ENCODE data around the gene ZFR.
A peak's percentile ranks its signal among the peaks of the same experiment; 100 is the strongest.
"Not testable (repeated sequence)": the region's sequence is repeated elsewhere in the genome, so short reads cannot be mapped to it uniquely, and the experiment has no call there.

Gene ZFR

GRCh38 chr5:32445287-32445758 lies 783 bp upstream of the ZFR start:
- peaks cover 3% of the 10 kb centered on the region for H3K9me3 ChIP-seq (ENCODE audit: low read length)

GRCh38 chr5:32443541-32444430 lies 754 bp downstream of the ZFR start:
- peak overlapping the region; percentile 65 for H2AFZ ChIP-seq (ENCODE audit: low read depth, low read length)
- peaks cover 13% of the 10 kb centered on the region for H3K36me3 ChIP-seq (ENCODE audit: insufficient read depth, low read length)
- H3K9me3 ChIP-seq (ENCODE audit: low read length) = peaks cover 7% of the 10 kb centered on the region
- peak overlapping the region; percentile 96 for H3K4me3 ChIP-seq (ENCODE audit: low read length)
- H3K27me3 ChIP-seq (ENCODE audit: insufficient read depth, low read length) = peaks cover 3% of the 10 kb centered on the region
- H3K4me1 ChIP-seq (ENCODE audit: insufficient read depth, low read length) = peaks cover 19% of the 10 kb centered on the region

More at GRCh38 chr5:32445287-32445758, 783 bp upstream of the ZFR start:
- Histone ChIP-seq H3K36me3 (ENCODE audit: insufficient read depth, low read length) (peaks cover 5% of the 10 kb centered on the region), H2AFZ (ENCODE audit: low read depth, low read length) (no peak overlapping the region), H3K4me1 (ENCODE audit: insufficient read depth, low read length) (peaks cover 19% of the 10 kb centered on the region), H3K27me3 (ENCODE audit: insufficient read depth, low read length) (peaks cover 3% of the 10 kb centered on the region), H3K4me3 (ENCODE audit: low read length) (peak overlapping the region; percentile 96)

GRCh38 chr5:32443145-32443540 lies 1.4 kb downstream of the ZFR start:
- peaks cover 19% of the 10 kb centered on the region for H3K4me1 ChIP-seq (ENCODE audit: insufficient read depth, low read length)
- H3K4me3 ChIP-seq (ENCODE audit: low read length) = peak overlapping the region; percentile 96
- peaks cover 15% of the 10 kb centered on the region for H3K36me3 ChIP-seq (ENCODE audit: insufficient read depth, low read length)
- H3K9me3 ChIP-seq (ENCODE audit: low read length) = peaks cover 7% of the 10 kb centered on the region
- H3K27me3 ChIP-seq (ENCODE audit: insufficient read depth, low read length) = peaks cover 3% of the 10 kb centered on the region
- H2AFZ ChIP-seq (ENCODE audit: low read depth, low read length) = no peak overlapping the region

- no peak overlapping the region for H3K4me3 ChIP-seq (ENCODE audit: low read length)
- peaks cover 15% of the 10 kb centered on the region for H3K36me3 ChIP-seq (ENCODE audit: insufficient read depth, low read length)
- peaks cover 4% of the 10 kb centered on the region for H3K9me3 ChIP-seq (ENCODE audit: low read length)
- H3K4me1 ChIP-seq (ENCODE audit: insufficient read depth, low read length) = peaks cover 19% of the 10 kb centered on the region
- H2AFZ ChIP-seq (ENCODE audit: low read depth, low read length) = no peak overlapping the region
- H3K27me3 ChIP-seq (ENCODE audit: insufficient read depth, low read length) = no peaks in the 10 kb centered on the region
Observed at GRCh38 chr5:32439086-32439642, 5.4 kb downstream of the ZFR start.

GRCh38 chr5:32436553-32437242 lies 7.8 kb downstream of the ZFR start:
- H3K9me3 ChIP-seq (ENCODE audit: low read length) = peaks cover 5% of the 10 kb centered on the region
- peaks cover 2% of the 10 kb centered on the region for H3K4me1 ChIP-seq (ENCODE audit: insufficient read depth, low read length)
- no peak overlapping the region for H2AFZ ChIP-seq (ENCODE audit: low read depth, low read length)
- H3K36me3 ChIP-seq (ENCODE audit: insufficient read depth, low read length) = peaks cover 19% of the 10 kb centered on the region
- no peaks in the 10 kb centered on the region for H3K27me3 ChIP-seq (ENCODE audit: insufficient read depth, low read length)
- H3K4me3 ChIP-seq (ENCODE audit: low read length) = no peak overlapping the region

GRCh38 chr5:32435383-32435782 lies 9.2 kb downstream of the ZFR start:
- Histone ChIP-seq H3K4me3 (ENCODE audit: low read length) (no peak overlapping the region), H3K27me3 (ENCODE audit: insufficient read depth, low read length) (no peaks in the 10 kb centered on the region), H3K4me1 (ENCODE audit: insufficient read depth, low read length) (no peaks in the 10 kb centered on the region), H3K9me3 (ENCODE audit: low read length) (peaks cover 5% of the 10 kb centered on the region), H2AFZ (ENCODE audit: low read depth, low read length) (no peak overlapping the region), H3K36me3 (ENCODE audit: insufficient read depth, low read length) (peaks cover 22% of the 10 kb centered on the region)

- Histone ChIP-seq H3K36me3 (ENCODE audit: insufficient read depth, low read length) (peaks cover 22% of the 10 kb centered on the region), H2AFZ (ENCODE audit: low read depth, low read length) (no peak overlapping the region), H3K9me3 (ENCODE audit: low read length) (peaks cover 7% of the 10 kb centered on the region)
Observed at GRCh38 chr5:32434221-32434620, 10.3 kb downstream of the ZFR start.

GRCh38 chr5:32432633-32433032 lies 11.9 kb downstream of the ZFR start:
- peaks cover 9% of the 10 kb centered on the region for H3K9me3 ChIP-seq (ENCODE audit: low read length)
- no peak overlapping the region for H3K4me3 ChIP-seq (ENCODE audit: low read length)
- H3K4me1 ChIP-seq (ENCODE audit: insufficient read depth, low read length) = no peaks in the 10 kb centered on the region
- peaks cover 26% of the 10 kb centered on the region for H3K36me3 ChIP-seq (ENCODE audit: insufficient read depth, low read length)
- H2AFZ ChIP-seq (ENCODE audit: low read depth, low read length) = no peak overlapping the region
- H3K27me3 ChIP-seq (ENCODE audit: insufficient read depth, low read length) = no peaks in the 10 kb centered on the region

More at GRCh38 chr5:32434221-32434620, 10.3 kb downstream of the ZFR start:
- Histone ChIP-seq H3K4me1 (ENCODE audit: insufficient read depth, low read length) (no peaks in the 10 kb centered on the region), H3K4me3 (ENCODE audit: low read length) (no peak overlapping the region), H3K27me3 (ENCODE audit: insufficient read depth, low read length) (no peaks in the 10 kb centered on the region)

GRCh38 chr5:32430825-32431224 lies 13.7 kb downstream of the ZFR start:
- H3K36me3 ChIP-seq (ENCODE audit: insufficient read depth, low read length) = peaks cover 26% of the 10 kb centered on the region
- peaks cover 17% of the 10 kb centered on the region for H3K9me3 ChIP-seq (ENCODE audit: low read length)
- not testable (repeated sequence) for H3K27me3 ChIP-seq (ENCODE audit: insufficient read depth, low read length)

GRCh38 chr5:32428426-32428825 lies 16.1 kb downstream of the ZFR start:
- H3K36me3 ChIP-seq (ENCODE audit: insufficient read depth, low read length) = peaks cover 24% of the 10 kb centered on the region
- no peak overlapping the region for H2AFZ ChIP-seq (ENCODE audit: low read depth, low read length)
- H3K4me1 ChIP-seq (ENCODE audit: insufficient read depth, low read length) = no peaks in the 10 kb centered on the region
- no peaks in the 10 kb centered on the region for H3K27me3 ChIP-seq (ENCODE audit: insufficient read depth, low read length)
- H3K4me3 ChIP-seq (ENCODE audit: low read length) = no peak overlapping the region
- peaks cover 19% of the 10 kb centered on the region for H3K9me3 ChIP-seq (ENCODE audit: low read length)

More at GRCh38 chr5:32430825-32431224, 13.7 kb downstream of the ZFR start:
- H3K4me3 ChIP-seq (ENCODE audit: low read length); H2AFZ ChIP-seq (ENCODE audit: low read depth, low read length); H3K4me1 ChIP-seq (ENCODE audit: insufficient read depth, low read length): not testable (repeated sequence)

GRCh38 chr5:32426440-32427151 lies 17.9 kb downstream of the ZFR start:
- peaks cover 18% of the 10 kb centered on the region for H3K36me3 ChIP-seq (ENCODE audit: insufficient read depth, low read length)
- no peaks in the 10 kb centered on the region for H3K27me3 ChIP-seq (ENCODE audit: insufficient read depth, low read length)
- H3K4me3 ChIP-seq (ENCODE audit: low read length) = no peak overlapping the region
- peaks cover 18% of the 10 kb centered on the region for H3K9me3 ChIP-seq (ENCODE audit: low read length)
- no peak overlapping the region for H2AFZ ChIP-seq (ENCODE audit: low read depth, low read length)
- H3K4me1 ChIP-seq (ENCODE audit: insufficient read depth, low read length) = no peaks in the 10 kb centered on the region

GRCh38 chr5:32422697-32423096 lies 21.8 kb downstream of the ZFR start:
- no peaks in the 10 kb centered on the region for H3K27me3 ChIP-seq (ENCODE audit: insufficient read depth, low read length)
- H2AFZ ChIP-seq (ENCODE audit: low read depth, low read length) = no peak overlapping the region
- H3K4me3 ChIP-seq (ENCODE audit: low read length) = no peak overlapping the region
- peaks cover 3% of the 10 kb centered on the region for H3K4me1 ChIP-seq (ENCODE audit: insufficient read depth, low read length)
- peaks cover 10% of the 10 kb centered on the region for H3K9me3 ChIP-seq (ENCODE audit: low read length)
- peaks cover 11% of the 10 kb centered on the region for H3K36me3 ChIP-seq (ENCODE audit: insufficient read depth, low read length)
